SK-N-SH (cell line): ENCODE measurements around the gene CABLES2. TPM values are rescaled to one million over a fixed set of nuclear protein-coding genes. Genes with fewer than 3 reads are reported as not detected.

Source experiments
- CTCF ChIA-PET: fragments of 300-600, 350-600 bp; formaldehyde crosslinking; extraction: SDS; loops from one replicate; lab custom pipeline; 2021; lab: Yijun Ruan, JAX
- POLR2A ChIA-PET: fragments of 350-600 bp; sonication (Branson Sonifier 250); formaldehyde crosslinking; extraction: SDS; loops from one replicate; lab custom pipeline; 2020; ENCODE audit warnings: antibody characterized with exemption, inconsistent platforms; lab: Yijun Ruan, JAX
- DNase-seq: peaks from one replicate; pipeline ENCODE4 v3.0.0; 2012
- H2AFZ ChIP-seq: fragments of 200-600 bp; sonication (generic); 2 replicates; pipeline ENCODE4 v1.8.1; 2016; ENCODE audit warnings: antibody characterized with exemption, mild to moderate bottlenecking, low read depth
- H3F3A ChIP-seq: fragments of 200-600 bp; sonication (generic); replicated peaks from 2 replicates; pipeline ENCODE3; 2016; ENCODE audit warnings: antibody characterized with exemption, mild to moderate bottlenecking; ENCODE audit not compliant: insufficient read depth
- H3K27ac ChIP-seq, 2 experiments: fragments of 200-500 bp in 1 of 2; fragments of 200-600 bp in 1 of 2; sonication (Bioruptor generic) in 1 of 2; sonication (generic), shearing (Covaris generic) in 1 of 2; 2 replicates each; pipeline versions ENCODE4 v1.5.1 to v1.6.1; 2014 to 2016; ENCODE audit warnings: low read depth in 2 of 2, inconsistent platforms in 1 of 2, low read length in 1 of 2, mild to moderate bottlenecking in 1 of 2, mixed read lengths in 1 of 2
- H3K27me3 ChIP-seq: fragments of 200-600 bp; sonication (generic), shearing (Covaris generic); 2 replicates; pipeline ENCODE4 v1.6.1; 2016; ENCODE audit warnings: mixed run types; ENCODE audit not compliant: insufficient read depth
- H3K36me3 ChIP-seq, 2 experiments: fragments of 200-500 bp in 1 of 2; fragments of 200-600 bp in 1 of 2; sonication (Bioruptor generic) in 1 of 2; sonication (generic) in 1 of 2; replicated peaks in 1 of 2; 2 replicates each; pipeline versions ENCODE3 to v1.5.1; 2014 to 2016; ENCODE audit warnings: low read length in 1 of 2, mild to moderate bottlenecking in 1 of 2; ENCODE audit not compliant: insufficient read depth in 2 of 2, control insufficient read depth in 1 of 2
- H3K4me1 ChIP-seq, 2 experiments: fragments of 200-500 bp in 1 of 2; fragments of 200-600 bp in 1 of 2; sonication (Bioruptor generic) in 1 of 2; sonication (generic), shearing (Covaris generic) in 1 of 2; 2 replicates each; pipeline versions ENCODE4 v1.5.1 to v1.6.1; 2014 to 2016; ENCODE audit warnings: low read depth in 1 of 2, low read length in 1 of 2, mixed run types in 1 of 2; ENCODE audit not compliant: insufficient read depth in 2 of 2, control insufficient read depth in 1 of 2
- H3K4me2 ChIP-seq: fragments of 200-600 bp; sonication (generic), shearing (Covaris generic); 2 replicates; pipeline ENCODE4 v1.6.1; 2017; ENCODE audit warnings: mixed run types
- H3K4me3 ChIP-seq, 2 experiments: fragments of 200-500 bp in 1 of 2; fragments of 200-600 bp in 1 of 2; sonication (Bioruptor generic) in 1 of 2; sonication (generic), shearing (Covaris generic) in 1 of 2; 2 replicates each; pipeline versions ENCODE4 v1.5.1 to v1.8.1; 2014 to 2016; ENCODE audit warnings: low read depth in 2 of 2, inconsistent platforms in 1 of 2, low read length in 1 of 2, mild to moderate bottlenecking in 1 of 2, mixed read lengths in 1 of 2, moderate library complexity in 1 of 2
- H3K79me2 ChIP-seq: fragments of 200-600 bp; sonication (generic); 2 replicates; pipeline ENCODE4 v1.8.1; 2017; ENCODE audit warnings: mild to moderate bottlenecking; ENCODE audit not compliant: insufficient read depth
- H3K9ac ChIP-seq: fragments of 200-600 bp; sonication (generic); 2 replicates; pipeline ENCODE4 v1.6.1; 2017; ENCODE audit warnings: mixed run types
- H3K9me2 ChIP-seq: fragments of 200-600 bp; sonication (generic); 2 replicates; pipeline ENCODE4 v1.6.1; 2017; ENCODE audit warnings: mixed run types
- H3K9me3 ChIP-seq: fragments of 200-600 bp; sonication (generic); 2 replicates; pipeline ENCODE4 v1.6.1; 2017; ENCODE audit warnings: mixed run types, mild to moderate bottlenecking, moderate library complexity
- H4K20me1 ChIP-seq: fragments of 200-600 bp; sonication (generic); 2 replicates; pipeline ENCODE4 v1.6.1; 2017; ENCODE audit warnings: mild to moderate bottlenecking, mixed run types; ENCODE audit not compliant: insufficient read depth
- CTCF ChIP-seq: fragments of 200-600 bp; sonication (generic); IDR thresholded peaks from 2 replicates; pipeline ENCODE4 v1.6.1; 2017; ENCODE audit warnings: antibody characterized with exemption, mild to moderate bottlenecking, moderate library complexity
- EP300 ChIP-seq, 2 experiments: IDR thresholded peaks; 2 replicates each; pipeline versions ENCODE4 v1.4.0 to v1.6.1; 2012; ENCODE audit warnings: borderline replicate concordance in 1 of 2, low read depth in 1 of 2, low read length in 1 of 2
- IRF3 ChIP-seq: fragments of 150-350 bp; IDR thresholded peaks from 2 replicates; pipeline ENCODE4 v1.6.1; 2016; ENCODE audit warnings: mild to moderate bottlenecking, low read depth, low read length
- MAX ChIP-seq: IDR thresholded peaks from 2 replicates; pipeline ENCODE4 v1.4.0; 2012; ENCODE audit warnings: low read depth
- MEF2A ChIP-seq: IDR thresholded peaks from 2 replicates; pipeline ENCODE4 v1.4.0; 2012; ENCODE audit warnings: low read depth, borderline replicate concordance
- PBX3 ChIP-seq: IDR thresholded peaks from 2 replicates; pipeline ENCODE4; 2012
- RAD21 ChIP-seq: IDR thresholded peaks from 2 replicates; pipeline ENCODE4 v1.6.1; 2012; ENCODE audit warnings: mild to moderate bottlenecking, low read length
- RFX5 ChIP-seq: IDR thresholded peaks from 2 replicates; pipeline ENCODE4 v1.6.1; 2012; ENCODE audit warnings: mild to moderate bottlenecking, improper control_type of control experiment, low read length
- TEAD4 ChIP-seq: IDR thresholded peaks from 2 replicates; pipeline ENCODE4 v1.4.0; 2012; ENCODE audit warnings: mild to moderate bottlenecking, borderline replicate concordance; ENCODE audit not compliant: insufficient read depth
- ZBTB33 ChIP-seq: IDR thresholded peaks from 2 replicates; pipeline ENCODE4 v1.4.0; 2012; ENCODE audit warnings: low read depth, borderline replicate concordance
- WGBS: methylation state at CpG from one replicate; pipeline ENCODE4 v1.1.6; 2017; ENCODE audit warnings: low lambda C conversion rate; 5-methylcytosine and 5-hydroxymethylcytosine counted together
- polyA plus RNA-seq, 3 experiments: library from polyadenylated mRNA; depleted of rRNA; stranded (reverse); fragments of >200 nt; gene quantifications; 2 replicates each; pipeline ENCODE4 v1.2.3, GENCODE V29; 2012

The CABLES2 gene
- polyA plus RNA-seq, 1 of the 3 experiments (the other 2 are of a cell fraction) = 4.8 TPM

- H3K4me2 ChIP-seq = no peak overlapping the region
- CTCF ChIA-PET = interaction anchor here (2.2 kb wide), 1 partner anchor 34 kb away, joined by 11 read pairs; no protein-coding TSS in a partner anchor
Observed at GRCh38 chr20:62347445-62347844, 59.6 kb downstream of the CABLES2 start.

More at GRCh38 chr20:62347445-62347844, 59.6 kb downstream of the CABLES2 start:
- no peaks in the 10 kb centered on the region for H4K20me1 ChIP-seq
- no peak overlapping the region for H3K27ac ChIP-seq
- POLR2A ChIA-PET = no interaction called here
- no peak overlapping the region for H2AFZ ChIP-seq
- no peak overlapping the region for H3K9ac ChIP-seq
- no peak for DNase-seq
- H3K79me2 ChIP-seq = no peaks in the 10 kb centered on the region
- H3F3A ChIP-seq = no peaks in the 10 kb centered on the region
- no peaks in the 10 kb centered on the region for H3K27me3 ChIP-seq
- no peak overlapping the region for H3K4me3 ChIP-seq
- peaks cover 11 to 46% of the 10 kb centered on the region in 2 experiments for H3K36me3 ChIP-seq
- TF ChIP-seq ZBTB33 (no peak), RFX5 (no peak), MEF2A (no peak), PBX3 (no peak), MAX (no peak), TEAD4 (no peak), EP300 (IDR thresholded peaks at IDR 0.05; ENCODE audit: borderline replicate concordance in 1 of 2, low read depth in 1 of 2, low read length in 1 of 2) (no peak), IRF3 (no peak), RAD21 (no peak), CTCF (no peak)
- H3K4me1 ChIP-seq = peaks cover 0 to 4% of the 10 kb centered on the region in 2 experiments; a peak in 1 of 4 replicates
- 100% methylated on average over 3 of the region's 9 CpGs for WGBS
- H3K9me3 ChIP-seq = no peaks in the 10 kb centered on the region
- H3K9me2 ChIP-seq = no peaks in the 10 kb centered on the region
